ENCODE results near the gene KCMF1.
A peak's percentile ranks its signal among the peaks of the same experiment; 100 is the strongest.

Gene KCMF1

DNA sequence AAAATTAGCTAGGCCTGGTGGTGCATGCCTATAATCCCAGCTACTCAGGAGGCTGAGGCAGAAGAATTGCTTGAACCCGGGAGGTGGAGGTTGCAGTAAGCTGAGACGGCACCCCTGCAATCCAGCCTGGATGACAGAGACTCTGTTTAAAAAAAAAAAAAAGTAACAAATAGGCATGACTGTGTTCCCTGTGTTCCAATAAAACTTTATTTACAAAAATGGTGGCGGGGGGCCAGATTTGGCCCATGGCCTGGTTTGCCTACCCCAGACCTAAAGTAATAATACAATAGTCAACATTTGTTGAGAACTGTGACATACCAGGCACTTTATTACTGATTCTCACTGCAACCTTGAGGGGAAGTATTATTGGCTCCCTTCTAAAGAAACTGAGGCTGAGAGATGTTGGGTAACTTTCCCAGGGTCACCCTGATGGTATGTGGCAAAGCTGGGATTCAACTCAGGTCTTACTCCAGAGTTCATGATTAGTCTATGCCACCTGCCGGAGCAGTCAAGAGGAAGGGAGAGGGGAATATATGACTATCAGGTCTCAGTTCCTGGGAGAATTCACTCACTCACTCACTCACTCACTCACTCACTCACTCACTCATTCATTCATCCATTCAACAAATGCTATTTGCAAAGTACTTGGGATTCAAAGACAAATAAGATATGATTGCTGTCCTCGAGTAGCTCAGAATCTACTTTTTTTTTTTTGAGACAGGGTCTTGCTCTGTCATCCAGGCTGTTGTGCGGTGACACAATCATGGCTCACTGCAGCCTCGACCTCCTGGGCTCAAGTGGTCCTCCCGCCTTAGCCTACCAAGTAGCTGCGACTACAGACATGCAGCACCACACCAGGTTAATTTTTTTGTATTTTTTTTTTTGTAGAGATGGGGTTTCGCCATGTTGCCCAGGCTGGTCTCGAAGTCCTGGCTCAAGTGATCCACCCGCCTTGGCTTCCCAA, 14.3 kb upstream of the KCMF1 start:
- no peak for DNase-seq (ENCODE audit: low read depth, low spot score)

DNA sequence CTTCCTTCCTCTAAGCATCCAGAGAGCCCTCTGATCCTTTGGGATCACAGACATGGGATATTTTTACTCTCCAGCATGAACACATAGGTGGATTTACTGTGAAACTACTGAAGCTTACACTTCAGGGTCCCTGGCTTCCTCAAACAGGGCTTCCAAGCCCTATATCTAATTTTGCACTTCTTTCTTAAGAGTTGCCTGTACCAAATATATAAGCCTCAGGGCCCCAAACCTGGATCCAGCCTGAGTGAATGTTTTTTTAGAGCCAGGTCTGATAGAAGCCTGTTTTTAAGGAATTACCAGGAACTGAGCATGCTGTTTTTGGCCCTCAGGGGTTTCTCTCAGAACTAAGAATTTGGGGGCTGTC, 13.2 kb upstream of the KCMF1 start:
- DNase-seq (ENCODE audit: low read depth, low spot score): no peak

GRCh38 chr2:84958135-84959059, 12.6 kb upstream of the KCMF1 start:
- peak; percentile 95 for DNase-seq (ENCODE audit: low read depth, low spot score)

DNA sequence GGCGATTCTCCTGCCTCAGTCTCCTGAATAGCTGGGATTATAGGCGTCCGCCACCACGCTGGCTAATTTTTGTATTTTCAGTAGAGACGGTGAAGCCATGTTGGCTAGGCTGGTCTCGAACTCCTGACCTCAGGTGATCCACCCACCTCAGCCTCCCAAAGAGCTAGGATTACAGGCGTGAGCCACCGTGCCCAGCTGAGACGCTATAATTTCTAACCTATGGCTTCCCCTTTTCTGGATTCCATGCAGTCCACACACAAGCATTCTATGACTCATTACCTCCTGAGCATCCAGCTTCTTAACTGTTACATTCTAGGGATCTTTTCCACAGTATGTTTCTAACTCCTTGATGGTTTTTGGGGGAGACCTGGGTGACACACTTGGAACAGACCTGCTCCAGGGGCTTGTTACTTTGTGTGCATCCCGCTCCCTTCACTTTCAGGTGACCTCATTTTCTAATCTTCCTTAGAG, 11.8 kb upstream of the KCMF1 start:
- DNase-seq (ENCODE audit: low read depth, low spot score): peak; percentile 77

DNA sequence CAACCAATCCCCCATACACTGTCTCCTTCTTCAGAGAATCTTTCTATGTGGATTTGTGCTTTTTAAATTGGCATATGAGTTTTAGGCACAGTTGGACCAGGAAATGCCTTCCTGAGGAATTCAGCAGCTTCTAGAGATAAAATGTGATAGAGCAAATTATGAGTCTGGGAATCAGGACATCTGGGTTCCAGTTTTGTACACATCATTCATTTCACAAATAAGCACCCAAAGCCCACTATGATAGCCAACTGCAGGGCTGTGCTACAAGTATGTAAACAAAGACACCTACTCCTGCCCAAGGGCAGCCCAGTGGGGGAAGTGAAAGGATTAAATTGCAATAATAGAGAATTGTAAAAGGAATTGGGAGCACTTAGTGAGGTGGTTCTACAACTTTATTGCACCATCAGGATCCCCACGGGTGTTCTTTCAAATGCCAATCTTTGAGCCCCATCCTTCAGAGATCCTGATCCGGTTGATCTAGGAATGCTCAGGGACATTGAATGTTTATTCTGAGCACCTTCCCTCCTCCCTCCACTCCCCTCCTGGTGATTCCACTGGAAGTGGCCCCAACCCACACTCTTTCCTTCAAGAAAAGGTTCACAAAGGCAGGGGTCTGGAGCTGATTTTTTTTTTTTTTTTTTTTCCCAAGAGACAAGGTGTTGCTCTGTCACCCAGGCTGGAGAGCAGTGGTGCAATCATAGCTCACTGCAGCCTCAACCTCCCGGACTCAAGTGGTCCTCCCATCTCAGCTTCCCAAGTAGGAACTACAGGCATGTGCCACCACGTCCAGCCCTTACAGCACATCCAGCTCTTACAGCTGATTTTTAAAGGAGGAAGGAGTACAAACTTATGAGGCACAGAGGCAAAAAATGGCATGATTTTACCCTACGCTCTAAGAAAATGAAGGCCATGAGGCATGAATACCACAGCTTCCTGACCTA, 11.1 kb upstream of the KCMF1 start:
- no peak for DNase-seq (ENCODE audit: low read depth, low spot score)

GRCh38 chr2:84962917-84963316, 8.0 kb upstream of the KCMF1 start:
- no peak for DNase-seq (ENCODE audit: low read depth, low spot score)

DNA sequence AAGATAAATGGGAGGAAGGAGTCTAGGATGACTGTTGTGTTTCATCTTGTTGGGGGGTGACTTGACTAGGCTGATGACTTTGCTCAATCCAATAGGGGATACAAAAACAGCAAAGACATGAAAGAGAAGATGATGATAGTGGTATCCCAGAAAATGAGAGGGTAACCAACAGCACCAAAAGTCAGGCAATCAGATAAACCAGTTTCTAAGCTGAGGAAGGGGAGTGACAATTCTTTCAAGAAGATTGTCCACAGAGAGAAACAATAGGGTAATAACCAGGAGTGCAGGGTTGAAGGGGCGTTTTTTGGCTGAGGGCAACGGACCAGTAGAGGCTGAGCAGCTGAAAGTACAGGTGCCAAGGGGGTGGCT, 7.7 kb upstream of the KCMF1 start:
- DNase-seq (ENCODE audit: low read depth, low spot score): no peak

DNA sequence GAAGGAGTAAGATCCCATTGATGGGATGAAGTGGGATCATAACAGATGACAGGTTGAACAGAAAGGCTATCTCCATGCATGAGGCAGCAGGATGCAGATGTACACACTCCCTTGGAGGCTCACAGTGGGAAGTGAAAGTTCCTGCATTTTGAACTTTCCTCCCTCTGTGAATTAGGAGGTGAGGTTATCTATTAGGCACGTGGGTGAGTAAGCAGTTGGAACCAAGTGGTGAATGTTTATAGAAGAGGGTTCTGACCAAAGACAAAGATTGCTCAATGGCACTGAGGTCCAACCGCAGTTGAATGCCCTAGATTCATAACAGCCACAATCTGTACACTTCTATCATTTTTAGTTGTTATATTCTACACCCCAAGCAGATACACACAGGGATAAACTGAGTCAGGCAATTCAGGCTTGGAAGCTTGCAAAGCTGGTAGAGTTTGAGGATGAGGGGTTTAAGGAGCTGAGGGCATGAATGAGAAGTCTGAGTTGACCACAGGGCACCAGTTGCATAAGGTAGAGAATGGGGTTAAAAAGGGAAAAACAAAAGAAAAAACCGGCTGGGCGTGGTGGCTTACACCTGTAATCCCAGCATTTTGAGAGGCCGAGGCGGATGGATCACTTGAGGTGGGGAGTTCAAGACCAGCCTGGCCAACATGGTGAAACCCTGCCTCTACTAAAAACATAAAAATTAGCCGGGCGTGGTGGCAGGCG, 7.1 kb upstream of the KCMF1 start:
- peak; percentile 38 for DNase-seq (ENCODE audit: low read depth, low spot score)

GRCh38 chr2:84964406-84965191, 6.4 kb upstream of the KCMF1 start:
- no peak for DNase-seq (ENCODE audit: low read depth, low spot score)

DNA sequence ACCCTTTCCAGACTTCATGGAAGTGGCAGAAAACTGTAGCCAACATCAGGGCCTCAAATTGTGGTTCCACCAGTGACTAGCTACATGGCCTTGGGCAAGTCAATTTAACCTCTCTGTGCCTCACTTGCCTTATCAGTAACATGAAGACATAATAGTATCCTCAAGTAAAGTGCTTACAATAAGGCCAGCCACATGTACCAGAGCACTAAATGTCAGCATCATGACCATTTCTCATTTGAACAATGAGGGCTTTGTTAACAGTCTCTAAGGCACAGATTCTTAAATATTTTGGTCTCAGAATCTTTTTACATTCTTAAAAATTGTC, 5.8 kb upstream of the KCMF1 start:
- no peak for DNase-seq (ENCODE audit: low read depth, low spot score)

DNA sequence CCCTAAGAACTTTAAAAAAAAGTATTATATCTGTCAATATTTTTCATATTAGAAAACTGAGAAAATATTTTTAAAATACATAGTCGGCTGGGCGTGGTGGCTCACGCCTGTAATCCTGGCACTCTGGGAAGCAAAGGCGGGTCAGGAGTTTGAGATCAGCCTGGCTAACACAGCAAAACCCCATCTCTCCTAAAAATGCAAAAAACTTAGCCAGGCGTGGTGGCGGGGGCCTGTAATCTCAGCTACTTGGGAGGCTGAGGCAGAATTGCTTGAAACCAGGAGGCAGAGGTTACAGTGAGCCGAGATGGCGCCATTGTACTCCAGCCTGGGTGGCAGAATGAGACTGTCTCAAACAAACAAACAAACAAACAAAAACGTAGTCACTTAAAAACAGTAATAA, 5.1 kb upstream of the KCMF1 start:
- DNase-seq (ENCODE audit: low read depth, low spot score): no peak

DNA sequence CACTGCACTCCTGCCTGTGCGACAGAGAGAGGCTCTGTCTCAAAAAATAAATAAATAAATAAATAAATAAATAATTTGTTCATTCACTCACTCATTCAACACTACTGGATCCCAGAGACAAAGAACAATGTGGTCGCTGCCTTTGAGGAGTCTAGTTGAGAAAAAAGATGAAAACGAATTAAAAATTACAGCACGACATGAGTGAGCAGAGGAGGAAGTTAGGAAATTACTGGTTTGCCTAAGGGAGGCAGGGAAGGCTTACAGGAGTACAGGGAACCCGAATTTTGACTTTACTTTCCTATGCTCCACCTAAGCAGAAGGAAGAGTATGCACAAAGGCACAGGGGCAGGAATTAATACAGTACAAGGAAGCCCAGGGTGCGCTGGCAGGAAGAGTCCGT, 4.2 kb upstream of the KCMF1 start:
- DNase-seq (ENCODE audit: low read depth, low spot score): no peak

GRCh38 chr2:84969511-84970209, 1.3 kb upstream of the KCMF1 start:
- DNase-seq (ENCODE audit: low read depth, low spot score): peak; percentile 59

GRCh38 chr2:84970210-84970867, 622 bp upstream of the KCMF1 start:
- peak; percentile 79 for DNase-seq (ENCODE audit: low read depth, low spot score)

DNA sequence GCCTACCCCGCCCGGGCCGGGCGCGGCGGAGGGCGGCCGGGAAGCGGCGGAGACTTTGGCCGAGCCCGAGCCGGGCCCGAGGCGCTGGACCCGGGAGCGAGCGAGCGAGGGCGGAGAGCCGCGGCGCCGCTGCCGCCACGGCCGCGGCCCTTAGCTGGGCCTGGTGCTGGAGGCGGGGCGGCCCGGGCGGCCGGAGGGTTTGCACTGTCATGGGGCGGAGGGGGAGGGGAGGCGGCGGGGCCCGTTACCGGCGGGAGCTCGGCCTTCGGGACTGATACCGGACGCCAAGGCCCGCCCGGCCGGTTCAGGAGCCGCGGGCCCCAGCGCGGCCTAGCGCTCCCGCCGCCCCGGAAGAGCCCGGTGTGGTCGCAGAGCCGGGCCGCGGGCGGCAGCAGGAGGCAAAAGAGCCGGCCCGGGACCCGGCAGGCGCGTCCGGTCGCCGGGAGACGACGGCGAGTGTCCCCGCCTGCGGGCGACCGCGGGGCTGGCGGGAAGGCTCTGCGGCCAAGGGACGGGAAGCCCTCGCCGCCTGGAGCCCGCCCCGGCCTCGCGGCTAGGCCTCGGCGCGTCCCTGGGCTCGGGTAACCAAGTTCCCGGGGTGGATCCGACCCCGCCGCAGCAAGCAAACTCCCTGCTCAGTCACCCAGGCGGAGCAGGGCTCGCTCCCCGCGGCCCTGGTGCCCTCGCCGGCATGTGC, 697 bp downstream of the KCMF1 start:
- peak; percentile 79 for DNase-seq (ENCODE audit: low read depth, low spot score)

GRCh38 chr2:84972207-84972783, 1.3 kb downstream of the KCMF1 start:
- DNase-seq (ENCODE audit: low read depth, low spot score): peak; percentile 20

DNA sequence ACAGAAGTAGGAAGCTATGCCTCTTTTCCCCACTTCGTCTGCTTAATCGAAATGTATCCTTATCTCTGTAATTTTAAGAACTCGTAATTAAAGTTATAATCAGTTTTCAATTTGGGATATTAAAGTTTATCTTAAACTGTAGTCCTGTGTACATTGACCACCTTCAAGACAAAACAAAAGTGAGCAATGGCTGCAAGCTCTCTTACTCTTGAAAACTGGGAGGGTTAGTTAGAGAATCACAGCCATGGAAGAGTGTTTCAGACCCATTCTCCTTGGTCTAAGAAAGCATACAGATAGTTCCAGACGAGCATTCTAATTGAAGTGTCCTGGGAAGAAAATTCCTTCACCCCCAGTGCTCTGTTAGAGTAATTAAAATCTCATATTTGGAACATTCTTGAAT, 2.0 kb downstream of the KCMF1 start:
- DNase-seq (ENCODE audit: low read depth, low spot score): peak; percentile 27

Data from astrocyte of the hippocampus (primary cell).